GM21360 (cell line): ENCODE data around the gene KLK12.
"Not testable (repeated sequence)": the region's sequence is repeated elsewhere in the genome, so short reads cannot be mapped to it uniquely, and the experiment has no call there.

Source experiments
- ATAC-seq: cut with Tn5 transposase; IDR thresholded peaks from one replicate; pipeline ENCODE4 v1.9.1; 2021; ENCODE audit warnings: mild to moderate bottlenecking, moderate library complexity; ENCODE audit not compliant: unreplicated experiment

Gene KLK12

GRCh38 chr19:51016798-51017683 lies 17.8 kb downstream of the KLK12 start:
- ATAC-seq: no peak

GRCh38 chr19:51015691-51016267 lies 19.0 kb downstream of the KLK12 start:
- ATAC-seq: no peak

- no peak for ATAC-seq
These were observed 20.6 kb downstream of the KLK12 start for GRCh38 chr19:51014242-51014641.

DNA sequence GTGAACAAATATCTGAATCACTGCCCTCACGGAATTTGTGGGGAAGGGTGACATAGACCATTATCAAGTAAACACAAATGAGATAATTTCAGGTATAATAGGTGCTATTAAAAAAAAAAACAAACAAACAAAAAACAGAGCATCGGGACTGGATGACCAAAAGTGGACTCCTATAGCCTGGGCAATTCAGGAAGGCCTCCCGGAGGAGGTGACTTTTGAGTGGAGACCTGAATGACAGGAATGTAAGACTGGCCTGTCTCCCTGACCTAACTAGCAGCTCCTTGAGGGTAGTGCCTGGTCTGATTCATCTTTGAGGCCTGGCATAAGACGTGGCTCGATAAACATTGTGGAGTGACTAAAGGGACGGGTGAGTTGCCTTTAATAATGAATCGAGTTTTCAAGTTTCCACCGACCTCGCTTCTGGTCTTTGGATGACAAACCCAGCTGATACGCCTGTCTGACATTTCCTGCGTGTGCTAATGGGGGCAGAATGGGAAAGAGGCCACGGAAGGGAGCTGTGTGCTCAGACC lies 22.1 kb downstream of the KLK12 start:
- ATAC-seq: no peak

DNA sequence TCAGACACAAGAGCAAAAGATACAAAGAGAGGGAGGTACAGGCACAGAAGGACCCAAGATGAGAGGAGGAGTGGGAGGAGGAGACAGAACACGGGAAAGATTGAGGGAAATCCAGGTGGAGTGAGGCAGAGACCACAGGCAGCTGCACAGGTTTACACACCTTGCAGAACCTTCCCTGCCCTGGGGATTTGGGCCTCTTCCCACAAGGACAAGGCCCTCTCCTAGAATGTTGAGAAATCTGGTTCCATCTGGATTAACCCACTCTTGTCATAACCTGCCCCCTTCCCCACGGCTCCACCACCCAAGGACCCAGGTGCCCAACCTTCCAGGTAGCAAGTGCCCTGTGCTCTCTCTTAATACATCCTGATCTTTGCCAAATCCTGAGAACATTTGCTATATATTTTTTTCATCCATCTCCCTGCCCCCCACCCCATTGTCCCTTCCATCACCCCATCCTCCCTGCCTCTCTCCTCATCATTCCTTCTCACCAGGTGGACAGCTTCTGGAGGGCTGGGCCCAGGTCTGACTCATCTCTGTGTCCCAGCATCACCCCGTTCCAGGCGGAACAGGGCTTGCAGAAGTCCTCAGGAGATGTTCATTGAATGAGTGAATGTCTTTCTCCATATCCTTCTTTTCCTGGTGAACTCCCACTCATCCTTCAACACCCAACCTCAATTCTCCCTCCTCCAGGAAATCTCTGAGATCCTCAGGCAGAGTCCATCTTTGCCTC lies 24.6 kb downstream of the KLK12 start:
- no peak for ATAC-seq

GRCh38 chr19:51009061-51009891 lies 25.5 kb downstream of the KLK12 start:
- no peak for ATAC-seq

- no peak for ATAC-seq
These were observed 27.3 kb downstream of the KLK12 start for GRCh38 chr19:51007488-51007887.

GRCh38 chr19:51006406-51006805 lies 28.4 kb downstream of the KLK12 start:
- no peak for ATAC-seq

- ATAC-seq: no peak
These were observed 29.6 kb downstream of the KLK12 start for GRCh38 chr19:51005248-51005647.

DNA sequence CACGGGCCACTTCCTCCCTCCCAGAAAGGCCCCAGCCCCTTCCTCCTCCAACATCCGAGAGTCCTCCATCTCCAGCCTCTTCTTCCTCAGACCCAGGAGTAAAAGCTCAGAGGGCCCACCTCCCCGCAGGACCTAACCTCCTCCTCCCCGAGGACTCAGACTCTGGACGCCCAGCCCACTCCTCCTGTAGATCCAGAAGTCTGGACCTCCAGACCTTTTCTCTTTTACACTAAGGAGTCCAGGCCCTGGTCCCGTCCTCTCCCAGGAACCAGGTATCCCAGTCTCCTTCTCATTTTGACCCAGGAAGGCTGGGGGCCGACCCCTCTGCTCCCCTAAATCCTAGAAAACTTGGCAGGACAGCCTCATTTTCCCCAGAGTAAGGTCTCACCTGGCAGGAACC lies 31.5 kb downstream of the KLK12 start:
- ATAC-seq: no peak

GRCh38 chr19:51002542-51003311 lies 32.1 kb downstream of the KLK12 start:
- no peak for ATAC-seq

GRCh38 chr19:51002089-51002532 lies 32.7 kb downstream of the KLK12 start:
- no peak for ATAC-seq

DNA sequence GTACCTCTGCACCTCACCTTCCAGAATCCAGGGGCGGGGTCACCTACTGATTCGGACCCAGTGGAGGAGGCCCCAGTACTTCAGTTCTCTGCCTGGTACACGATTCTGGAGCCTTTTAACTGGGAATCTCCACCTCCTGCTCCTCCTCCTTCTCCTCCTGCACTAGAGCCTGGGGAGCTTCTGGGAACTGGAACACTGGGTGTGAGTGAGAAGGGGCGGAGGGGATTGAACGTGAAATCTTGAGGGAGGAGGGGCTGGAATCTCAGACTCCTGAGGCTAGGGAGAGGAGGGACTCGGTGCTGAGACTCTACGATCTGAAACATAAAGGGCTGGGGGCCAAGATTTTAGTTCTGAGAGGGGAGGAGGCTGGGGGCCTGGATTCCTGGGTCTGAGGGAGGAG lies 33.3 kb downstream of the KLK12 start, which contains the start of gene KLK8:
KLK8 (minus strand) TSS at position 90 of the 400 bp plus-strand sequence. CDS start 437 bp downstream, outside the sequence.
- ATAC-seq: no peak

GRCh38 chr19:51000981-51001380 lies 33.8 kb downstream of the KLK12 start:
- no peak for ATAC-seq

- no peak for ATAC-seq
These were observed 34.4 kb downstream of the KLK12 start for GRCh38 chr19:51000426-51000825.

DNA sequence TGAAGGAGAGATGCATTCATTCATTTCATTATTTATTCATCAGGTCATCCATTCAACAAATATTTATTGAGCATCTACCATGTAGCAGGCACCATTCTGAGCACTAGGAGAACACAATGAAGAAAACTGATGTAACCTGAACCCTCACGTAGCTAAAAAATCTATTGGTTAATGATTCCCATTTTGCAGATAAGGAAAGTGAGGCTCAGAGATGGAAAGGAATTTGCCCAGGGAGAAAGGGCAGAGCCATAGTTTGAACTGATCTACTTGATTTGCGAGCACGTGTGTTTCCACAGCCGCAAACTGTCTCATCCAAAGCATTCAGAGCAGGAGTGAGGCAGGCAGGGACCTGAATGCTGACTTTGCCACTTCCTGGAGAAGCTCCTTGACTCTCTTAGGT lies 36.1 kb downstream of the KLK12 start:
- ATAC-seq: no peak

DNA sequence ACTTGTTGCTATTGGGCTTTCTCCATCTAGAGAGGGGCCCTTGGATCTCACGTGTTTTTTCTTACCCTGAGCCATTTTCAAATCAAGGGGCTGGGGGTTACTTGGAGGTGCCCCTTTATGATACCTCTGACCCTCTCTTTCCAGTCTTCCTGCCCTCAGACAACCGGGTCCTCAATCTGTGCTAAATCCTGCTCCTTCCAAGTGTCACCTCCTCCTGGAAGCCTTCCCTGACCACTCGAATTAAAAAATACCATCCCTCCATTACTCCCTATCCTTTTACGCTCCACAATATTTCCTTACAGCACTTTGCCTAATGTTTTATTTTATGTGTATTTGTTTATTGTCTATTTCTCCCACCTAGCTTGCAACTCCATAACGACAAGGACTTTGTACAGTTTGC lies 36.7 kb downstream of the KLK12 start:
- ATAC-seq: no peak

- ATAC-seq: no peak
These were observed 40.7 kb downstream of the KLK12 start for GRCh38 chr19:50994129-50994528.

DNA sequence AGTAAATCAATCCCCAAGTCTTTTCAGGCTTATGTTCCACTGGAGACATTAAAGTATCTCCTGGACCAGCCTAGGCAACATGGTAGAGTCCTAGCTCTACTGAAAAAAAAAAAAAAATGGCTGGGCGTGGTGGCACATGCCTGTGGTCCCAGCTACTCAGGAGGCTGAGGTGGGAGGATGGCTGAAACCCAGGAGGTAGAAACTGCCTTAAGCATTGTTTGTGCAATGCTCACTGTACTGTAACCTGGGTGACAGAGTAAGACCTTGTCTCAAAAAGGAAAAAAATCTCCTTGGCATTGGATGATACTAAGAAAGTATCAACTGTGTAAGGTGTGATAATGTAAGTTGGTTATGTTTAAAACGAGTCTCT lies 42.2 kb downstream of the KLK12 start:
- no peak for ATAC-seq

- ATAC-seq: not testable (repeated sequence)
These were observed 50.4 kb downstream of the KLK12 start for GRCh38 chr19:50984416-50984815.
